ENCODE data around the gene TDRD12. TPM values are rescaled to one million over a fixed set of nuclear protein-coding genes. Genes with fewer than 3 reads are reported as not detected.
A peak's percentile ranks its signal among the peaks of the same experiment; 100 is the strongest.
"Not testable (repeated sequence)": the region's sequence is repeated elsewhere in the genome, so short reads cannot be mapped to it uniquely, and the experiment has no call there.

The TDRD12 gene
- total RNA-seq, 1 experiment from 2014 or later, result 0.33 TPM

- TF ChIP-seq CTCF (IDR thresholded peaks at IDR 0.05), result no peak
- no peak for TF ChIP-seq SIN3A (IDR thresholded peaks at IDR 0.05; ENCODE audit: borderline replicate concordance, insufficient read depth, low read depth, low read length)
- no peak for TF ChIP-seq POLR2AphosphoS5 (IDR thresholded peaks at IDR 0.05; ENCODE audit: low read depth, low read length)
- TF ChIP-seq TCF7L2 (IDR thresholded peaks at IDR 0.05; ENCODE audit: low read depth, low read length), result no peak
- TF ChIP-seq REST (IDR thresholded peaks at IDR 0.05; ENCODE audit: insufficient read depth in 1 of 2, low read depth in 2 of 2, low read length in 1 of 2), result no peak
- DNase-seq (ENCODE audit: low read depth, low spot score) (no peak), ATAC-seq (peak; percentile 17; the same call in 1 of the 2 replicates)
- intact Hi-C loops (cut with micrococcal nuclease; ENCODE audit: unreplicated experiment) (no loop called here), in situ Hi-C loops (cut with HindIII; ENCODE audit: low pct_unique_long_range_greater_than_20kb, low sequenced_read_pairs) (no loop called here)
- BruUV-seq (replicated peaks), result no TSS peak
- Histone ChIP-seq H3K27ac (ENCODE audit: low read length) (no peak overlapping the region), H3K4me3 (ENCODE audit: low read depth in 2 of 2, low read length in 2 of 2) (no peak overlapping the region), H3K9me3 (ENCODE audit: control insufficient read depth, insufficient read depth, low read depth, low read length) (no peaks in the 10 kb centered on the region), H3K4me1 (ENCODE audit: control insufficient read depth, insufficient read depth, low read length) (no peaks in the 10 kb centered on the region), H3K27me3 (ENCODE audit: control insufficient read depth, insufficient read depth, low read length) (no peaks in the 10 kb centered on the region), H3K36me3 (ENCODE audit: control insufficient read depth, insufficient read depth, low read length) (no peaks in the 10 kb centered on the region)
- ChIA-PET CTCF (no interaction called here), POLR2A (interaction anchor here (0.6 kb wide), 2 partner anchors 13 to 260 kb away, joined by 3 to 7 read pairs; no protein-coding TSS in a partner anchor)
Measured at GRCh38 chr19:32866061-32866460, 146.5 kb downstream of the TDRD12 start.

GRCh38 chr19:32866564-32867265 lies 147.1 kb downstream of the TDRD12 start:
- H3K27me3 ChIP-seq (ENCODE audit: control insufficient read depth, insufficient read depth, low read length), result no peaks in the 10 kb centered on the region
- no peak overlapping the region for H3K4me3 ChIP-seq (ENCODE audit: low read depth in 2 of 2, low read length in 2 of 2)
- intact Hi-C loops (cut with micrococcal nuclease; ENCODE audit: unreplicated experiment) (no loop called here), in situ Hi-C loops (cut with HindIII; ENCODE audit: low pct_unique_long_range_greater_than_20kb, low sequenced_read_pairs) (no loop called here)
- no peaks in the 10 kb centered on the region for H3K9me3 ChIP-seq (ENCODE audit: control insufficient read depth, insufficient read depth, low read depth, low read length)
- TF ChIP-seq TCF7L2 (IDR thresholded peaks at IDR 0.05; ENCODE audit: low read depth, low read length), result no peak
- TF ChIP-seq REST (IDR thresholded peaks at IDR 0.05; ENCODE audit: insufficient read depth in 1 of 2, low read depth in 2 of 2, low read length in 1 of 2), result peak in 1 of 2 experiments; percentile 36; a peak in 1 of 4 replicates
- no peak for DNase-seq (ENCODE audit: low read depth, low spot score)
- no TSS peak for BruUV-seq (replicated peaks)
- no peak overlapping the region for H3K27ac ChIP-seq (ENCODE audit: low read length)
- H3K36me3 ChIP-seq (ENCODE audit: control insufficient read depth, insufficient read depth, low read length), result no peaks in the 10 kb centered on the region
- ATAC-seq, result peak; percentile 44
- ChIA-PET POLR2A (interaction anchor here (0.6 kb wide), 2 partner anchors 14 to 261 kb away, joined by 3 to 7 read pairs; no protein-coding TSS in a partner anchor), CTCF (interaction anchor here (0.6 kb wide), 1 partner anchor 13 kb away, joined by 7 read pairs; no protein-coding TSS in a partner anchor)
- H3K4me1 ChIP-seq (ENCODE audit: control insufficient read depth, insufficient read depth, low read length), result no peaks in the 10 kb centered on the region

- H3K36me3 ChIP-seq (ENCODE audit: control insufficient read depth, insufficient read depth, low read length); CTCF ChIA-PET; H3K4me3 ChIP-seq (ENCODE audit: low read depth in 2 of 2, low read length in 2 of 2); intact Hi-C loops (cut with micrococcal nuclease; ENCODE audit: unreplicated experiment); H3K27me3 ChIP-seq (ENCODE audit: control insufficient read depth, insufficient read depth, low read length); in situ Hi-C loops (cut with HindIII; ENCODE audit: low pct_unique_long_range_greater_than_20kb, low sequenced_read_pairs); H3K27ac ChIP-seq (ENCODE audit: low read length); H3K9me3 ChIP-seq (ENCODE audit: control insufficient read depth, insufficient read depth, low read depth, low read length); POLR2A ChIA-PET; H3K4me1 ChIP-seq (ENCODE audit: control insufficient read depth, insufficient read depth, low read length); ATAC-seq; BruUV-seq (replicated peaks); DNase-seq (ENCODE audit: low read depth, low spot score): not testable (repeated sequence)
Measured at GRCh38 chr19:32867436-32867835, 147.9 kb downstream of the TDRD12 start.

All from Panc1 (cell line).